ENCODE results near the gene MAGI2. TPM values are rescaled to one million over a fixed set of nuclear protein-coding genes. Genes with fewer than 3 reads are reported as not detected.

MAGI2 gene
- total and polyA plus RNA-seq, 4 donors, result 3.7 to 25.5 (median 11.6) TPM

GRCh38 chr7:78794101-78794500 is 659.4 kb downstream of the MAGI2 start:
- ATAC-seq (ENCODE audit: low FRiP score) (no peak), DNase-seq (no peak)
- no peaks in the 10 kb centered on the region for H3K36me3 ChIP-seq (ENCODE audit: control insufficient read depth in 1 of 2, insufficient read depth in 2 of 2, low read length in 1 of 2)
- intact Hi-C loops (cut with DNase I), result no loop called here
- H3K27ac ChIP-seq (ENCODE audit: low read depth in 1 of 2, low read length in 2 of 2), result no peak overlapping the region
- WGBS, 2 donors, result 39% methylated on average over 2 of the region's 2 CpGs
- no peaks in the 10 kb centered on the region for H3K9me3 ChIP-seq (ENCODE audit: control insufficient read depth, low read length)
- H3K27me3 ChIP-seq (ENCODE audit: control insufficient read depth in 1 of 2, insufficient read depth in 2 of 2, low read length in 1 of 2), result no peaks in the 10 kb centered on the region
- H3K4me1 ChIP-seq (ENCODE audit: control insufficient read depth in 1 of 2, insufficient read depth in 2 of 2, low read length in 2 of 2), result no peaks in the 10 kb centered on the region
- H3K4me3 ChIP-seq (ENCODE audit: low read length in 2 of 2), result no peak overlapping the region

GRCh38 chr7:78792624-78793023 is 660.8 kb downstream of the MAGI2 start:
- no peak for ATAC-seq (ENCODE audit: low FRiP score)
- no peaks in the 10 kb centered on the region for H3K36me3 ChIP-seq (ENCODE audit: control insufficient read depth in 1 of 2, insufficient read depth in 2 of 2, low read length in 1 of 2)
- no peak overlapping the region for H3K4me3 ChIP-seq (ENCODE audit: low read length in 2 of 2)

GRCh38 chr7:78792006-78792405 is 661.5 kb downstream of the MAGI2 start:
- no peaks in the 10 kb centered on the region for H3K9me3 ChIP-seq (ENCODE audit: control insufficient read depth, low read length)
- H3K27me3 ChIP-seq (ENCODE audit: control insufficient read depth in 1 of 2, insufficient read depth in 2 of 2, low read length in 1 of 2), result no peaks in the 10 kb centered on the region
- WGBS, 2 donors, result 63 to 73% methylated on average over 6 of the region's 6 CpGs
- H3K27ac ChIP-seq (ENCODE audit: low read depth in 1 of 2, low read length in 2 of 2), result no peak overlapping the region
- no peak for DNase-seq
- no peaks in the 10 kb centered on the region for H3K36me3 ChIP-seq (ENCODE audit: control insufficient read depth in 1 of 2, insufficient read depth in 2 of 2, low read length in 1 of 2)
- H3K4me1 ChIP-seq (ENCODE audit: control insufficient read depth in 1 of 2, insufficient read depth in 2 of 2, low read length in 2 of 2), result no peaks in the 10 kb centered on the region
- no peak overlapping the region for H3K4me3 ChIP-seq (ENCODE audit: low read length in 2 of 2)
- no peak for ATAC-seq (ENCODE audit: low FRiP score)
- intact Hi-C loops (cut with DNase I), result no loop called here

More at GRCh38 chr7:78792624-78793023, 660.8 kb downstream of the MAGI2 start:
- Histone ChIP-seq H3K27me3 (ENCODE audit: control insufficient read depth in 1 of 2, insufficient read depth in 2 of 2, low read length in 1 of 2) (no peaks in the 10 kb centered on the region), H3K9me3 (ENCODE audit: control insufficient read depth, low read length) (no peaks in the 10 kb centered on the region), H3K4me1 (ENCODE audit: control insufficient read depth in 1 of 2, insufficient read depth in 2 of 2, low read length in 2 of 2) (no peaks in the 10 kb centered on the region), H3K27ac (ENCODE audit: low read depth in 1 of 2, low read length in 2 of 2) (no peak overlapping the region)
- no peak for DNase-seq
- WGBS, 2 donors, result 38 to 62% methylated on average over 3 of the region's 3 CpGs
- intact Hi-C loops (cut with DNase I), result no loop called here

DNA sequence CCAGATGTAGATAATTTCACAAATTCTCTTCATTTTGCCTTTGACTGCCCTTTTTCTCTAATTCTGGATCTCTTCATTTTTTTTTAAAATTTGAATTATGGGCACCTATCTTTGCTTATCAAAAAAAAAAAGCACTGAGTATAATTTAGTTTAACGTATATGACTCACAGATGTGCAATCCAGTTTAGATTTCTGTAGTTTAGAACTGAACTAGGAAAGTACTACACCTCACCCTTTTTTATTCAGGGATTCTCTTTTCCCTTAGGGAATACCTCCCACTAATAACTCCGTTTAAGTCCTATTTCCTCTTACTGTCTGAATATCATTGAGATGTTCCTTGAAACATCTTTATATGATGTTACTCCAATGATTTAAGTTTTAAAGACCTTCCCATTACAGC is 665.0 kb downstream of the MAGI2 start:
- Histone ChIP-seq H3K4me1 (ENCODE audit: control insufficient read depth in 1 of 2, insufficient read depth in 2 of 2, low read length in 2 of 2) (no peaks in the 10 kb centered on the region), H3K36me3 (ENCODE audit: control insufficient read depth in 1 of 2, insufficient read depth in 2 of 2, low read length in 1 of 2) (no peaks in the 10 kb centered on the region), H3K27me3 (ENCODE audit: control insufficient read depth in 1 of 2, insufficient read depth in 2 of 2, low read length in 1 of 2) (no peaks in the 10 kb centered on the region), H3K27ac (ENCODE audit: low read depth in 1 of 2, low read length in 2 of 2) (no peak overlapping the region), H3K4me3 (ENCODE audit: low read length in 2 of 2) (no peak overlapping the region), H3K9me3 (ENCODE audit: control insufficient read depth, low read length) (no peaks in the 10 kb centered on the region)
- intact Hi-C loops (cut with DNase I), result no loop called here
- ATAC-seq (ENCODE audit: low FRiP score) (no peak), DNase-seq (no peak)
- 53 to 60% methylated on average over 2 of the region's 2 CpGs for whole genome bisulfite sequencing, 2 donors

DNA sequence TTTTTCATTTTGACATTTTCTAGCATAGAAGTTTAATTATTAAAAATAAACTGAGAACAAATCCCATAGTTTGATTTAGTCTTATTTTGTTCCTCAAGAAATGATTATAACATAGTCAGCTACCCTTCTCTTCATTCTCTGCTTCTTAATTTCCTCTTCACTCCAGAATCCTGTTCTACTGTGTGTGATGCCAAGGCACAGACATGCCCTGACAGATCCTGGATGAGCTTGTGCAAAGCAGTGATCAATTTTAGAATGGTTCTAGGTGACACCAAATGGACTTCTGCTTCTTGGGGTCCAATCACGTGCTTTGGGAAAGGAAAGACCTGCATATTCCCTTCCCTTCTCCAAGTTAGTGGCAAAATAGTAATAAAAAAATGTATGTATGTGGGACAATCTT is 665.6 kb downstream of the MAGI2 start:
- H3K4me1 ChIP-seq (ENCODE audit: control insufficient read depth in 1 of 2, insufficient read depth in 2 of 2, low read length in 2 of 2), result no peaks in the 10 kb centered on the region
- no peak overlapping the region for H3K4me3 ChIP-seq (ENCODE audit: low read length in 2 of 2)
- no peak for ATAC-seq (ENCODE audit: low FRiP score)
- H3K27ac ChIP-seq (ENCODE audit: low read depth in 1 of 2, low read length in 2 of 2), result no peak overlapping the region
- H3K27me3 ChIP-seq (ENCODE audit: control insufficient read depth in 1 of 2, insufficient read depth in 2 of 2, low read length in 1 of 2), result no peaks in the 10 kb centered on the region
- 93 to 96% methylated on average over 1 of the region's 1 CpG for WGBS, 2 donors
- intact Hi-C loops (cut with DNase I), result no loop called here
- no peaks in the 10 kb centered on the region for H3K9me3 ChIP-seq (ENCODE audit: control insufficient read depth, low read length)
- H3K36me3 ChIP-seq (ENCODE audit: control insufficient read depth in 1 of 2, insufficient read depth in 2 of 2, low read length in 1 of 2), result no peaks in the 10 kb centered on the region
- no peak for DNase-seq

DNA sequence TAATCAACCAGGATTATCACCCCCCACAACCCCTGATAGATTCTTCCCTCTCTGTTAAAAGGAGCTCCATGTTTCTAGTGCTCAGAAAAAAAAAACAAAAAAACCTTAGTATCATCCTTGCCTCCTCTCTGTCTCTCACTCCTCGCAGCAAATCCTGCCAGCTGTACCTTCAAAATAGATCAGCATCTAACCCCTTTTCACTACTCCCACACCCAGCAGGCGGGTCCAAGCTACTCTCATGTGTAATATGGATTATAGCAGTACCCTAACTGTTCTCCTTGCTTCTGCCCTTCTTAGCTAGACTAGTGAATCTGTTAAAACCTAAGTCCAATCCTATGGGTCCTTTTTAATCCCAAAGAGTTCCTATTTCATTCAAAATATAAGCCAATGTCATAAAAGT is 667.4 kb downstream of the MAGI2 start:
- intact Hi-C loops (cut with DNase I), result no loop called here
- no peaks in the 10 kb centered on the region for H3K4me1 ChIP-seq (ENCODE audit: control insufficient read depth in 1 of 2, insufficient read depth in 2 of 2, low read length in 2 of 2)
- H3K4me3 ChIP-seq (ENCODE audit: low read length in 2 of 2), result no peak overlapping the region
- H3K9me3 ChIP-seq (ENCODE audit: control insufficient read depth, low read length), result no peaks in the 10 kb centered on the region
- H3K27me3 ChIP-seq (ENCODE audit: control insufficient read depth in 1 of 2, insufficient read depth in 2 of 2, low read length in 1 of 2), result no peaks in the 10 kb centered on the region
- ATAC-seq (ENCODE audit: low FRiP score), result no peak
- WGBS, 2 donors, result 94 to 95% methylated on average over 2 of the region's 2 CpGs
- no peak overlapping the region for H3K27ac ChIP-seq (ENCODE audit: low read depth in 1 of 2, low read length in 2 of 2)
- H3K36me3 ChIP-seq (ENCODE audit: control insufficient read depth in 1 of 2, insufficient read depth in 2 of 2, low read length in 1 of 2), result no peaks in the 10 kb centered on the region
- DNase-seq, result no peak

DNA sequence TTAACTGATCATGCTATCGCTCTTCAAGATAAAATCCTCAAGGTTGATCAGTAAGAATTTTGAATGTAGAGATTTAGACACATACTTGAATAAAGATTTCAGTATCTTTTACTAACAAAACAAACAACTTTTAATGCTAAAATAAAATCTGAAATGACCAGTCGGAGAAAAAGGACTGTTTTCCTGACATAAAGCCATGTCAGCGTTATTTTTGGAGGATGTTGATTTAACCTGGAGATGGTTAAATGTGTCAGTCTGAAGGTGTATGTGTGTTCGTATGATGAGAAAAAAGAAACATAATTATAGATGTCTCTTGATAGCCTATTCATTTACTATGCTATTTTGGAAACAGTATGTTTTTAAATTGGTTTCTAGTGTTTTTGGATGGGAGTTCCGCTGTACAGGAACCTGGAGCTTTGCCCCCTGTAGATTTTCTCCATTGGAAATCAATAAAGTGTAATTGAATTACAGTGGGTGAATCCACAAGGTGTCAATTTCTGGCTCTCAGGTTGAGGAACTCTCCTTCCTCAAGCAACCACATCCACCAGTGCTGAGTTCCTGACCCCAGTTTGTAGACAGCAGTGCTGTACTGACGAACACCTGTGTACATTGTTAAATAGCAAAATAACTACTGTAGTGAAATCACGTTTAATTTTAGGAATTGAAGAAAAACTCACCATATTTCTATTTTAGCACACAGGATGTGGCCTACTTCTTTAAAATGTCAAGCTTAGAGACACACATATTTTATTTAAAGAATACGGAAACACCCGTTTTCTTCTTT is 670.1 kb downstream of the MAGI2 start:
- 77 to 78% methylated on average over 9 of the region's 9 CpGs for WGBS, 2 donors
- H3K36me3 ChIP-seq (ENCODE audit: control insufficient read depth in 1 of 2, insufficient read depth in 2 of 2, low read length in 1 of 2), result no peaks in the 10 kb centered on the region
- no peak for ATAC-seq (ENCODE audit: low FRiP score)
- DNase-seq, result no peak
- H3K27me3 ChIP-seq (ENCODE audit: control insufficient read depth in 1 of 2, insufficient read depth in 2 of 2, low read length in 1 of 2), result no peaks in the 10 kb centered on the region
- H3K27ac ChIP-seq (ENCODE audit: low read depth in 1 of 2, low read length in 2 of 2), result no peak overlapping the region
- H3K4me3 ChIP-seq (ENCODE audit: low read length in 2 of 2), result no peak overlapping the region
- H3K4me1 ChIP-seq (ENCODE audit: control insufficient read depth in 1 of 2, insufficient read depth in 2 of 2, low read length in 2 of 2), result no peaks in the 10 kb centered on the region
- intact Hi-C loops (cut with DNase I), result no loop called here
- no peaks in the 10 kb centered on the region for H3K9me3 ChIP-seq (ENCODE audit: control insufficient read depth, low read length)

GRCh38 chr7:78780560-78780959 is 672.9 kb downstream of the MAGI2 start:
- intact Hi-C loops (cut with DNase I), result no loop called here
- no peaks in the 10 kb centered on the region for H3K9me3 ChIP-seq (ENCODE audit: control insufficient read depth, low read length)
- H3K4me1 ChIP-seq (ENCODE audit: control insufficient read depth in 1 of 2, insufficient read depth in 2 of 2, low read length in 2 of 2), result no peaks in the 10 kb centered on the region
- ATAC-seq (ENCODE audit: low FRiP score) (no peak), DNase-seq (no peak)
- no peak overlapping the region for H3K4me3 ChIP-seq (ENCODE audit: low read length in 2 of 2)
- H3K36me3 ChIP-seq (ENCODE audit: control insufficient read depth in 1 of 2, insufficient read depth in 2 of 2, low read length in 1 of 2), result no peaks in the 10 kb centered on the region
- H3K27me3 ChIP-seq (ENCODE audit: control insufficient read depth in 1 of 2, insufficient read depth in 2 of 2, low read length in 1 of 2), result no peaks in the 10 kb centered on the region
- 78 to 87% methylated on average over 4 of the region's 4 CpGs for WGBS, 2 donors
- no peak overlapping the region for H3K27ac ChIP-seq (ENCODE audit: low read depth in 1 of 2, low read length in 2 of 2)

DNA sequence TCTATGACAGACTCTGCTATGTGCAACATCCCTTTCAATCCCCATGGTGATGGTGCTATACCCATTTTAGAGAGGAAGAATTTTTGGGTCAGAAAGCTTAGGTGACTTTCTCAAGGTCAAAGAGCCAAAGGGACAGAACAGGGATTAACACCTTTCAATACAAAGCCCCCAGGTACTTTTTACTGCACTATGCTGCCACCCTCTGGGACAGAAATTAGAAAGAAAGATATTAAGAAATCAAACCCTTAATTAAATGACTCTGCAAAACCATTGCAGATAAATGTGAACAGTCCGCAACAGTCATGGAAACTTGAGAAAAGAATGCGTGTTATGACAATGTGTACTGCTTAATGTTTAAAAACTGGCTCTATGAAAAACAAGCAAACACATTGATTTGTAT is 673.7 kb downstream of the MAGI2 start:
- no peak for ATAC-seq (ENCODE audit: low FRiP score)
- intact Hi-C loops (cut with DNase I), result no loop called here

More for the DNA sequence above, 673.7 kb downstream of the MAGI2 start:
- WGBS, 2 donors, result 90 to 95% methylated on average over 2 of the region's 2 CpGs
- no peaks in the 10 kb centered on the region for H3K9me3 ChIP-seq (ENCODE audit: control insufficient read depth, low read length)
- H3K27ac ChIP-seq (ENCODE audit: low read depth in 1 of 2, low read length in 2 of 2), result no peak overlapping the region
- no peaks in the 10 kb centered on the region for H3K27me3 ChIP-seq (ENCODE audit: control insufficient read depth in 1 of 2, insufficient read depth in 2 of 2, low read length in 1 of 2)
- H3K4me3 ChIP-seq (ENCODE audit: low read length in 2 of 2), result no peak overlapping the region
- no peaks in the 10 kb centered on the region for H3K36me3 ChIP-seq (ENCODE audit: control insufficient read depth in 1 of 2, insufficient read depth in 2 of 2, low read length in 1 of 2)
- DNase-seq, result no peak
- no peaks in the 10 kb centered on the region for H3K4me1 ChIP-seq (ENCODE audit: control insufficient read depth in 1 of 2, insufficient read depth in 2 of 2, low read length in 2 of 2)
